ENCODE data around the gene NECAP2.
"Not testable (repeated sequence)": the region's sequence is repeated elsewhere in the genome, so short reads cannot be mapped to it uniquely, and the experiment has no call there.

NECAP2 gene

DNA sequence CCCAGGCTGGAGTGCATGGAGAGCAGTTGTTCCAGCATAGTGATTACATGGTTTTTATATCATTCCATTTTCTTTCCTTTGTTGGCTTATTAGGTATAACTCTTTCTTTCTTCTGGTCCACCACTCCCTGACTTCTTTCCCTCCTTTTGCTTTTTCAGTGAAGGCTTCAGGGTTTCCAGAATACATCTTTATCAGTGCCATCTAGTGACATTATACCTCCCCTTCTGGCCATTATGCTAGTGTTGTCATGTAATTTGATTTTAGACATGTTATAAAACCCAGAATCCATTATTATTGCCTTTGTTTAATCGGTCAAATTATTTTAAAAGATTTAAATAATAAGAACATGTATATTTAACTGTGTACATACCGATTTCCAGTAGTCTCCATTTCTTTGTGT is 63.0 kb downstream of the NECAP2 start:
- H3K27ac ChIP-seq = no peak overlapping the region
- TF ChIP-seq, protein P1, sequence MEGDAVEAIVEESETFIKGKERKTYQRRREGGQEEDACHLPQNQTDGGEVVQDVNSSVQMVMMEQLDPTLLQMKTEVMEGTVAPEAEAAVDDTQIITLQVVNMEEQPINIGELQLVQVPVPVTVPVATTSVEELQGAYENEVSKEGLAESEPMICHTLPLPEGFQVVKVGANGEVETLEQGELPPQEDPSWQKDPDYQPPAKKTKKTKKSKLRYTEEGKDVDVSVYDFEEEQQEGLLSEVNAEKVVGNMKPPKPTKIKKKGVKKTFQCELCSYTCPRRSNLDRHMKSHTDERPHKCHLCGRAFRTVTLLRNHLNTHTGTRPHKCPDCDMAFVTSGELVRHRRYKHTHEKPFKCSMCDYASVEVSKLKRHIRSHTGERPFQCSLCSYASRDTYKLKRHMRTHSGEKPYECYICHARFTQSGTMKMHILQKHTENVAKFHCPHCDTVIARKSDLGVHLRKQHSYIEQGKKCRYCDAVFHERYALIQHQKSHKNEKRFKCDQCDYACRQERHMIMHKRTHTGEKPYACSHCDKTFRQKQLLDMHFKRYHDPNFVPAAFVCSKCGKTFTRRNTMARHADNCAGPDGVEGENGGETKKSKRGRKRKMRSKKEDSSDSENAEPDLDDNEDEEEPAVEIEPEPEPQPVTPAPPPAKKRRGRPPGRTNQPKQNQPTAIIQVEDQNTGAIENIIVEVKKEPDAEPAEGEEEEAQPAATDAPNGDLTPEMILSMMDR (conservative IDR thresholded peaks at IDR 0.05) = no peak

DNA sequence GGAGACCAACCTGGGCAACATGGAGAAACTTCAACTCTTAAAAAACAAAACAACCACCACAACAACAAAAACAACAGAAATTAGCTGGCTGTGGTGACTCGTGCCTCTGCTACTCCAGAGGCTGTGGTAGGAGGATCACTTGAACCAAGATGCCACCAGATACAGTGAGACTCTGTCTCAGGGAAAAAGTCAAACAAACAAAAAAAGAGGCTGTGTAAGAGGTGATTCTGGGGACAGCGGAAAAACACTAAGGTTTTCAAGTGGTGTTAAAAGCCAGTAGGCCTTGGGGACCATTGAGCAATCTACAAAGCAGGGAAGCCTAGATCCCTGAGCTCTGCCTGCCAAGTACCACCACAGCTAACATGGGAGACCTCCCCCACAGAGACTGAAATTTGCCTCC is 65.3 kb downstream of the NECAP2 start:
- not testable (repeated sequence) for H3K27ac ChIP-seq

DNA sequence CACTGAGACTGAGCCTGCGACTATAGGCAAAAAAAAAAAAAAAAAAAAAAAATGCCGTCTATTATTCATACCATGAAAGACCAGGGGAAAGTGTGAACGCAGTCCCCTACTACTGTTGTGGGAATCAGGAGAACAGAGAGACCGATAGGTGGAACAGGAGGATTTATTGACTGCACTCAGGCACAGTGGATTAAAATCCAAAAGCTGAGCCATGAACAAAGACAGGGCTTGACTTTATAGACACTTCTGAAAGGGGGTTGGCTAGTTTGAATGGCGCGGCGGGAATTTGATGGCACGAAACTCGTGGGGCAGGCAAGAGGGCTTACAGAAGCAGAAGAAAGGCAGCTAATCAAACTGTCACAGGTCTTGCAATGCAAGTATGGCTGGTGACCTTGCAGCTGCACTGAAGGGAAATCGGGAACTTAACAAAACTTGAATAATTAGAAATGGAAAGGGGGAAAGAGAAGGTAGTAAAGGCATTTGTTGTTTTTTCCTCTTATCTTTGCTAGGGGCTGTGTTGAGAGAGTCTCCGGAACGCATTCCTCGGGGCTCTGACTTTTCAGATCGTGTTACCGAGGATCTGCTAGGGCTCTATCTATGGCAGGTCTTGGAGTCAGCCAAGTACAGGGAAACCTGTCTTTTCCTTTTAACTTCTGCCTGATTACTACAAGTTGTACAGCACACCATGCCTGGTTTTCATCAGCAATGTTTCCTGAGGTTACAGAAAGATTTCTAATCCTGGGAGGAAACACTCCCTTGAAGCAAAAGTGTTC is 66.0 kb downstream of the NECAP2 start:
- not testable (repeated sequence) for H3K27ac ChIP-seq

DNA sequence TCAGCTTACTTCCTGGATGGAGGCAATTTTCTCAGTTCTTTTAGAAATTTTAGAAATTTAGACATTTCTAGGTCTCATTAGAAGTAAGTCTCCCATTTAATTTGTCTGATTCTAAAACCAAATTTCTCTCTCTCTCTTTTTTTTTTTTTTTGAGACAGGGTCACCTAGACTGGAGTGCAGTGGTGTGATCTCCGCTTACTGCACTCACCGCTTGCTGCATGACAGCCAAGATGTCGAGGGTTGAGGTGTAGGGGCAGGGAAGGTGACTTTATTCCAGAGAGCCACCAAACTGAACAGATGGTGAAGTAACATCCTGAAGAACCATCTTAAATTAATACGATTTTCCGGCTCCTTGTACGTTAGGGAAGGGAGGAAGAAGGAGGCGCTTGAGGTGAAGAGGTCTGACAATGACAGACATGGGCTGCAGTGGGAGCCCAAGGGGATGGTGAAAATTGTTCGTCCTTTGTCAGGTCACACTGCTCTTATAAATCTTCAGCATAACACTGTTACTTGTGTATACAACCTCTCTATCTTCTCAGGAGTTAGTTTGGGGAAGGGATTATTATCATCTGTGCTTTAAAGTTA is 68.4 kb downstream of the NECAP2 start:
- H3K27ac ChIP-seq = not testable (repeated sequence)

Measured in VCaP (cell line).